ENCODE data around the gene CIB4.
"Not testable (repeated sequence)": the region's sequence is repeated elsewhere in the genome, so short reads cannot be mapped to it uniquely, and the experiment has no call there.

Gene CIB4

DNA sequence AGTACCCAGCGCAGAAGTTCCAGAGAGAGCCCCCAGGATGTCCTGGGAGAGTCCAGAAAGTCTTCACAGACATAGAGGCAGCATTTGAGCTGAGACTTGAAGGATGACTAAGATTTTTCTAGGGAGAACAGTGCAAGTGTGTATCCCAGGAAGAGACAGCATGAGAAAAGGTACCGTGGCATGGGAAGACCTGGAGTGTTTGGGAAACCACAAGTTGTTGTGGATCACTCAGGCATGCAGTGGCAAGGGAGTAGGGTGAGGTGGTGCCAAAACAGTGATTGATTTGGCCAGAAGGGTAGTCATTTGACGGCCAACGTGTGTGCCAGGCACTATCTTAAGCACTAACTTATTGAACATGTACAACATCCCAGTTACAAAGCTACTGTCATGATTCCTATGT, 26.9 kb upstream of the CIB4 start:
- in situ Hi-C loops (cut with MboI; ENCODE audit: low sequenced_read_pairs): no loop called here

GRCh38 chr2:26666671-26667070, 25.5 kb upstream of the CIB4 start:
- in situ Hi-C loops (cut with MboI; ENCODE audit: low sequenced_read_pairs): no loop called here

DNA sequence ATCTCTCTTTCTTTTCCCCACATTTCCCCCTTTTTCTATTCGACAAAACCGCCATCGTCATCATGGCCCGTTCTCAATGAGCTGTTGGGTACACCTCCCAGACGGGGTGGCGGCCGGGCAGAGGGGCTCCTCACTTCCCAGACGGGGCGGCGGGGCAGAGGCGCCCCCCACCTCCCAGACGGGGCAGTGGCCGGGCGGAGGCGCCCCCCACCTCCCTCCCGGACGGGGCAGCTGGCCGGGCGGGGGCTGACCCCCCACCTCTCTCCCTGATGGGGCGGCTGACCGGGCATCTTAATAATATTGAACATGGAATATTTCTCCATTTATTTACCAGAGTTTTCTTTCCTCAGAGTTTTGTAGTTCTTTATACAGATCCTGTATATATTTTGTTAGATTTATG, 24.1 kb upstream of the CIB4 start:
- in situ Hi-C loops (cut with MboI; ENCODE audit: low sequenced_read_pairs): not testable (repeated sequence)

- in situ Hi-C loops (cut with MboI; ENCODE audit: low sequenced_read_pairs): no loop called here
Measured at GRCh38 chr2:26660363-26660962, 19.3 kb upstream of the CIB4 start.

- in situ Hi-C loops (cut with MboI; ENCODE audit: low sequenced_read_pairs): no loop called here
Measured at GRCh38 chr2:26658691-26659346, 17.7 kb upstream of the CIB4 start.

- in situ Hi-C loops (cut with MboI; ENCODE audit: low sequenced_read_pairs): no loop called here
Measured at GRCh38 chr2:26657265-26657664, 16.1 kb upstream of the CIB4 start.

- in situ Hi-C loops (cut with MboI; ENCODE audit: low sequenced_read_pairs): no loop called here
Measured at GRCh38 chr2:26655611-26656195, 14.5 kb upstream of the CIB4 start.

DNA sequence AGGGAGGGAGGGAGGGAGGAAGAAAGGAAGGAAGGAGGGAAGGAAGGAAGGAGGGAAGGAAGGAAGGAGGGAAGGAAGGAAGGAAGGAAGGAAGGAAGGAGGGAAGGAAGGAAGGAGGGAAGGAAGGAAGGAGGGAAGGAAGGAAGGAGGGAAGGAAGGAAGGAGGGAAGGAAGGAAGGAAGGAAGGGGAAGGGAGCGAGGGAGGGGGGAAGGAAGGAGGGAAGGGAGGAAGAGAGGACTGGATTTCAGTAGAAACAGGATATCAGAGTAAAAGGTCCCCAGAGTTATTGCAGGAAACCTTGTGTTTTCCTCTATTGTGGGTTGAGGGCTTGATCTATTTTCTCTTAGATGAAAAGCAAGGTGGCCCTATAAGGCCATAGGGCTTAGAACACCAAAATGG, 14.0 kb upstream of the CIB4 start:
- in situ Hi-C loops (cut with MboI; ENCODE audit: low sequenced_read_pairs): not testable (repeated sequence)

GRCh38 chr2:26654061-26654340, 12.8 kb upstream of the CIB4 start:
- in situ Hi-C loops (cut with MboI; ENCODE audit: low sequenced_read_pairs): no loop called here

DNA sequence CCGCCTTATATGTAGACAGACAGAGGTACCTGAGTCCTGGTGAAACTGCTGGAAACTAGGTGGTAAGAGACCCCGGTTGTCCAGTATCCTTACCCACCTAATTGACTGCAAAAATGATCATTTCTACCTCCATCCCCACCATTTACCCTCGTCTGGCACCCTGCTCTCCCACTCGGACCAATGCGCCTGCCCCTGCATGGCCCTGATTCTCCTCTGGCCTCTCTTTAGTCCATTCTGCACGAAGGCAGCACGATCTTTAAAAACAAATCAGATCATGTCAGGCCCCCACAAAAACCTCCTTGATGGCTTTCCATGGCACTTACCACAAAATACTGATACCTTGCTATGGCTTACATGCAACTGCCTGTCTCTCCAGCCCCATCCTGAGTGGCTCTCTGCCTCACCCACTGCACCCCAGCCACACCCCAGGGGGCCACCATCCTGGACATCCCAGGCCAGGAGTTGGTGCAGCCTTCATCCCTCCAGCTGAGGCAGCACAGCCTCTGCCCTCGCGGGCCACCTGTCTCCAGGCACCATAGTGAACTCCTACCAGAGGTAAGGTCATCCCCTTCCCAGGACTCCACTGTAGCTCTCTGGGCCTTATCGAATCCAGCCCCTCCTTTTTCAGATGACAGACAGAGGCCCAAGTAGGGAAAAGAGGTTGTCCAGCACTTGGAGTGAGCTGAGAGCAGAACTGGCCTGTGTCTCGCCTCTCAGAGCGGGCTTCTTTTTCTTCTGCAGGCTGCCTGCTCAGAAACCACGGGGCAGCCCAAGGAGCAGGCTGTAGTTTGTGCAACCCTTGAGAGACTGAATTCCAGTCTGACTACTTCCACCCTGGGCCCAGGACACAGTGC, 12.3 kb upstream of the CIB4 start:
- in situ Hi-C loops (cut with MboI; ENCODE audit: low sequenced_read_pairs): no loop called here

DNA sequence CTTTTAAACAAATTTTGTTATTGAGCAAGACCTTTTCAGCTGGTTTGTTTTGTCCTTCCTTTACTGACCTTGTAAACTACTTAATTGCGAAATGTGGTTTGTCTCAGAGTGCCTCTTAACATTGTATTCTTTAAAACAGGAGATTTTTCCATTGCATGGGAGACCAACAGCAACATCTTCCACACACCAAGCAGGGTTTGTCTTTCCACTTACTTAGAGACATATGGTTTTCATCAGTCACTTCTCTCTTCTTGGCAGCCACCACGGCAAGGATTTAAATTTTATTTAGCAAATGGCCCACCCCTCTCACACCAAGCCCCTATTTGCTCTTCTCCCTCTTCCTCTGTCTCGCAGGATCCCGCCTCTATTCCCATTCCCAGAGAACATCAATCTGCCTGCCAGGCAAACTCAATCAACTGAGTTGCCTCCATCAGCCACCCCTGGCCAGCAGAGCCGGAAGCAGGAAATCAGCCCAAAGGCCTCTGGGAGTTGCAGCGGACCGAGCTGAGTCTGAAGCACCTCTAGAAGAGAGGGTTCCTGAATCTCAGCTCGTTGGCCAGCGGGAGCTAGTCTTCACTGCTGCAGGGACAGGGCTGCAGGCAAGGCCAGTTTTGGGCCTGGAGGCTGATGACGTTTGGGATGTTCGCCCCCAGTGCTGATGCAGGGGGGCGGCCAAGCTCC, 11.3 kb upstream of the CIB4 start:
- in situ Hi-C loops (cut with MboI; ENCODE audit: low sequenced_read_pairs): no loop called here

DNA sequence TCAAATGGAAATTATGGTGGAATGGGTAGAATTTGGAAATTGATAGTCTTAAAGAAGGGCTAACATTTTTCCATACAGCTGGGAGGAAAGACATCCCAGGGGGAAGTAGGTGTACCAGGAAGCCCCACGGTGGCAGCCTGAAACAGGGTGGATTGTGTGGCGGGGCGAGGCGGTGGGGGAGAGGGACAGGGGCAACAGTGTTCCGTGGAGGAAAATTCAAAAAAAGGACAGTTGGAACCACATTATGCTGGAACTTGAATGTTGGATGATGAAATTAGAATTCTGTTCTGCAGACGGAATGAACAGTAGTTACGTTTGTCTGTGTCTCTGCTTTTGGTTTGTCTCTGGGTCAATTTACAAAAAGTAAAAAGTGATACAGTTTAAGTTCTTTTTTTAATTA, 10.6 kb upstream of the CIB4 start:
- in situ Hi-C loops (cut with MboI; ENCODE audit: low sequenced_read_pairs): no loop called here

DNA sequence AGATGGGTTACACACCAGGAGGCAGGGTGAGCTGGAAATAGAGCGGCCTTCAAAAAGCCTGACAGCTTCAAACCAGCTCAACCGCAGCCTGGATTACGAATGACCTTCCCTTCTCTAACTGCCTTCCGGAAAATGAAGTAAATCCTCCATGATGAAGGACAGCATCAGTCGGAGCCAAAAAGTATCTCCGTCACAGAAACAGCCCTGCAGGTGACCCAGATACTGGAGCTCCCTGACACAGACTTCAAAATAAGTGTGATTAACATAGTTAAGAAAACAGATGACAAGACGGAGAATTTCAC, 10.3 kb upstream of the CIB4 start:
- in situ Hi-C loops (cut with MboI; ENCODE audit: low sequenced_read_pairs): no loop called here

DNA sequence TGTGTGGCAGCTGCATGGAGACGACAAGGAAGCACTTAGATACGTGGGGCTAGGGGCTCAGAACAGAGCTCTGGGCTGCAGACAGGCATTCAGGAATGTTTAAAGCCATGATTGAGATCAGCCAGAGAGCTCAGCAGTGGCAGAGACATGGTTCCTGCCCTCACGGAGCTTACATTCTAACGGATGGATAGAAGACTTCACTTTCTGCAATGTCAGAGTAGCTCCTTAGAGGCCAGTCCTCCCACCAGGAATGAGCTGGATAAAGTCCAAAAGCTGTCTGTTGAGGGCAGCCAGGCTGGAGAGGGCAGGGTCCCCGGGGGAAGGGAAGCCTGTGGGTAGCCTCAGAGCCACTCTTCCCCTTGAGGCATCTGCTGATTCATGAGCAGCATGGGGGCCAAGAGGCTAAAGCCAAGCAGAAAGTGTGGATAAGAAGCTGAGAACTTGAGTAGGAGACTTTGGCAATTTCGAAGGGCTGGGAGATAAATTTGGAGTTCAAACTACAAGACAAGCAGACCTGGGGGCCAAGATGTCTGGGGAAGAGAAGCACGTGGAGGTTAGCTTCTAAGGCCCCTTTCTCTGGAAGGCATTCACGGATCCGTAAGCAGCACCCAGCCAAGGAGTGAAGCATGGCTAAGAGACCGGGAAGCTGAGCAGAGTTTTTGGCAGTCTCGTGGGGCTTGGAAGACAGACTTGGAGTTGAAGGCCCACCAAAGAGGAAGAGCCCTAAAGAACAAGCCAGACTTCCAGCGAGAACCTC, 9.7 kb upstream of the CIB4 start:
- in situ Hi-C loops (cut with MboI; ENCODE audit: low sequenced_read_pairs): no loop called here

- in situ Hi-C loops (cut with MboI; ENCODE audit: low sequenced_read_pairs): no loop called here
Measured at GRCh38 chr2:26649992-26650712, 9.0 kb upstream of the CIB4 start.

- in situ Hi-C loops (cut with MboI; ENCODE audit: low sequenced_read_pairs): no loop called here
Measured at GRCh38 chr2:26649322-26649721, 8.2 kb upstream of the CIB4 start.

- in situ Hi-C loops (cut with MboI; ENCODE audit: low sequenced_read_pairs): no loop called here
Measured at GRCh38 chr2:26648516-26648915, 7.3 kb upstream of the CIB4 start.

- in situ Hi-C loops (cut with MboI; ENCODE audit: low sequenced_read_pairs): no loop called here
Measured at GRCh38 chr2:26647981-26648380, 6.8 kb upstream of the CIB4 start.

DNA sequence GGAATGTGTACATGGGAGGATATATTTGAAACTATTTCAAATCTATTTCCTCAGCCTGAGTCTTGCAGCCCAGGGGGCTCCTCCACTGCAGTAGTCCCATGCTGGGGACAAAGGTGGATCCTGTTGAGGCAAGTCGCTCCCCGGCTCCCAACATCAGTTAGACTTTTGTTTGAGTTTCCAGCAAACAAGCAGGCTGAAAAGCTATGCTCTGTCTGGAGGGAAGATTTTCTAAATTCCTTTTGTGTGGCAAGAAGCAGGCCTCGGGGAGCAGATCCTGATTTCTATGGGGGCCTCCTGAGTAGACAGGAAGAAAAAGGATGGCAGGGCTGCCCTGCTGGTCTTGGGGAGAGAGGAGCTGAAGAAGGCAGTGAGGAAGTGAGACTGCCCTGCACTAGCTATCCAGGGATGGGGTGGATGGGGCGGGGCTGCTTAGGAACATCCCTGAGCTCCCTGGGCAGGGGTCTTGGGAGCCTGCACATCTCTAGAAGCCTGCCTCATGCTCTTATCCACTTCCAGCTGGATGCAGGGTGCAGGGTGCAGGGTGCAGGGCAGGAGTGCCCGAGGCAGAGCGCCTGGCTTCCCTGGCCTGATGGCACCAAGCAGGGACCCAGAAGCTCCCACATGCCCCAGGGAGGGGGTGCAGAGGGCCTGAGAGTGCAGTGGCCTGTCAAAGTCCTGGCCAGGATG, 6.0 kb upstream of the CIB4 start:
- in situ Hi-C loops (cut with MboI; ENCODE audit: low sequenced_read_pairs): no loop called here

DNA sequence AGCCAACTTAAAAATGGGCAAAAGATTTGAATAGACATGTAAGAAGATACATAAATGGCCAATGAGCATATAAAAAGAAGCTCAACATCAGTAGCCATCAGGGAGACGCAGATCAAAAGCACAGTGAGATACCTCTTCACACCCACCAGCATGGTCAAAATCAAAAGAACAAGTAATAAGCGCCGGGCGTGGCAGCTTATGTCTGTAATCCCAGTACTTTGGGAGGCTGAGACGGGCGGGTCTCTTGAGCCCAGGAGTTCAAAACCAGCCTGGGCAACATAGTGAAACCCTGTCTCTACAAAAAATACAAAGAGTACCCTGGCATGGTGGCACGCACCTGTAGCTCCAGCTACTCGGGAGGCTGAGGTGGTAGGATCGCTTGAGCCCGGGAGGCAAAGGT, 4.6 kb upstream of the CIB4 start:
- in situ Hi-C loops (cut with MboI; ENCODE audit: low sequenced_read_pairs): no loop called here

Measured in hTERT RPE-1 (cell line).